H1 (cell line): ENCODE measurements around the gene KCNQ1. TPM values are rescaled to one million over a fixed set of nuclear protein-coding genes. Genes with fewer than 3 reads are reported as not detected.

ENCODE experiments used
- CTCF ChIA-PET: fragments of 300-600 bp; sonication (Branson Sonifier 250); formaldehyde crosslinking; loops from one replicate; lab custom pipeline; 2021; ENCODE audit not compliant: partially characterized antibody; lab: Charles Lee
- POLR2A ChIA-PET: fragments of 300-600 bp; sonication (Branson Sonifier 250); formaldehyde crosslinking; loops from one replicate; lab custom pipeline; 2021; ENCODE audit warnings: inconsistent platforms; ENCODE audit not compliant: partially characterized antibody; lab: Charles Lee
- DNase-seq, 2 experiments: peaks; one replicate each; pipeline versions ENCODE4 v3.0.0 to v3.0.0-alpha.2; 2010 to 2022; ENCODE audit warnings: low spot score in 2 of 2, low read depth in 1 of 2, mixed read lengths in 1 of 2
- FAIRE-seq: peaks from 2 replicates; lab custom pipeline; 2011; peaks lifted over from hg19 to GRCh38; lab: Jason Lieb, UNC
- H2AFZ ChIP-seq: 2 replicates; pipeline ENCODE4 v1.8.1; 2012; ENCODE audit warnings: low read length, inconsistent platforms
- H2AK5ac ChIP-seq: 2 replicates; pipeline ENCODE4 v1.6.1; 2013; ENCODE audit warnings: low read depth, low read length
- H2BK120ac ChIP-seq: replicated peaks from 2 replicates; pipeline ENCODE3; 2013; ENCODE audit warnings: low read depth, low read length, inconsistent platforms
- H2BK12ac ChIP-seq: 2 replicates; pipeline ENCODE4 v1.6.1; 2013; ENCODE audit warnings: low read depth, low read length
- H2BK15ac ChIP-seq: 2 replicates; pipeline ENCODE4 v1.6.1; 2013; ENCODE audit warnings: low read length
- H2BK20ac ChIP-seq: 2 replicates; pipeline ENCODE4 v1.6.1; 2013; ENCODE audit warnings: low read length
- H2BK5ac ChIP-seq: 2 replicates; pipeline ENCODE4 v1.6.1; 2013; ENCODE audit warnings: low read depth, low read length
- H3K14ac ChIP-seq: 2 replicates; pipeline ENCODE4 v1.6.1; 2013; ENCODE audit warnings: inconsistent platforms; ENCODE audit not compliant: insufficient read length
- H3K18ac ChIP-seq: 2 replicates; pipeline ENCODE4 v1.6.1; 2013; ENCODE audit warnings: low read length; ENCODE audit errors: extremely low read depth
- H3K23ac ChIP-seq: 2 replicates; pipeline ENCODE4 v1.6.1; 2013; ENCODE audit warnings: inconsistent platforms; ENCODE audit not compliant: insufficient read length
- H3K23me2 ChIP-seq: 2 replicates; pipeline ENCODE4 v1.6.1; 2013; ENCODE audit warnings: low read depth, low read length
- H3K27ac ChIP-seq: 2 replicates; pipeline ENCODE4 v1.6.1; 2011; ENCODE audit warnings: low read depth, low read length, inconsistent platforms
- H3K27me3 ChIP-seq, 4 experiments: replicated peaks in 1 of 4; 1 replicate in 1 of 4; 2 replicates in 3 of 4; pipeline versions ENCODE4 v1.6.1 to v1.8.1; 2011 to 2013; ENCODE audit warnings: low read length in 3 of 4, mild to moderate bottlenecking in 3 of 4, inconsistent platforms in 2 of 4, mixed read lengths in 2 of 4, moderate library complexity in 1 of 4; ENCODE audit not compliant: control insufficient read depth in 3 of 4, insufficient read depth in 3 of 4; ENCODE audit errors: extremely low read depth in 1 of 4
- H3K36me3 ChIP-seq, 4 experiments: 2 replicates each; pipeline versions ENCODE4 v1.6.1 to v1.8.1; 2011 to 2013; ENCODE audit warnings: mild to moderate bottlenecking in 4 of 4, low read length in 3 of 4, moderate library complexity in 2 of 4, control low read depth in 1 of 4, inconsistent platforms in 1 of 4; ENCODE audit not compliant: insufficient read depth in 4 of 4, control insufficient read depth in 2 of 4
- H3K4ac ChIP-seq: replicated peaks from 2 replicates; pipeline ENCODE3; 2013; ENCODE audit warnings: low read length, low read depth, mixed read lengths, inconsistent platforms; ENCODE audit not compliant: insufficient read length
- H3K4me1 ChIP-seq, 4 experiments: replicated peaks in 1 of 4; 1 replicate in 1 of 4; 2 replicates in 3 of 4; pipeline versions ENCODE4 v1.6.1 to v1.8.1; 2011 to 2013; ENCODE audit warnings: low read length in 3 of 4, inconsistent platforms in 2 of 4, mixed read lengths in 1 of 4; ENCODE audit not compliant: insufficient read depth in 4 of 4, control insufficient read depth in 3 of 4
- H3K4me2 ChIP-seq, 2 experiments: 2 replicates each; pipeline versions ENCODE4 v1.6.1 to v1.8.1; 2011 to 2013; ENCODE audit warnings: low read depth in 2 of 2, low read length in 2 of 2, control low read depth in 1 of 2, inconsistent platforms in 1 of 2, mild to moderate bottlenecking in 1 of 2; ENCODE audit not compliant: insufficient read depth in 1 of 2
- H3K4me3 ChIP-seq, 4 experiments: fragments of 200-600, 300-600 bp in 1 of 4; sonication (generic), shearing (Covaris generic), sonication (Bioruptor Twin) in 1 of 4; 2 replicates each; pipeline versions ENCODE4 v1.5.1 to v1.8.1; 2011 to 2016; ENCODE audit warnings: low read length in 4 of 4, low read depth in 3 of 4, control low read depth in 2 of 4, inconsistent platforms in 2 of 4, mild to moderate bottlenecking in 2 of 4, mixed read lengths in 1 of 4, moderate library complexity in 1 of 4; ENCODE audit not compliant: insufficient read depth in 2 of 4; ENCODE audit errors: extremely low read depth in 1 of 4
- H3K56ac ChIP-seq: replicated peaks from 2 replicates; pipeline ENCODE3; 2013; ENCODE audit warnings: low read depth, mild to moderate bottlenecking, mixed read lengths, low read length, inconsistent platforms; ENCODE audit not compliant: insufficient read length
- H3K79me1 ChIP-seq: 2 replicates; pipeline ENCODE4 v1.6.1; 2013; ENCODE audit warnings: low read depth, low read length, control low read depth
- H3K79me2 ChIP-seq, 2 experiments: 2 replicates each; pipeline versions ENCODE4 v1.6.1 to v1.8.1; 2012 to 2013; ENCODE audit warnings: low read length in 2 of 2, mild to moderate bottlenecking in 2 of 2, inconsistent platforms in 1 of 2; ENCODE audit not compliant: insufficient read depth in 2 of 2, control insufficient read depth in 1 of 2
- H3K9ac ChIP-seq, 4 experiments: replicated peaks in 1 of 4; 1 replicate in 1 of 4; 2 replicates in 3 of 4; pipeline versions ENCODE4 v1.6.1 to v1.8.1; 2011 to 2013; ENCODE audit warnings: low read depth in 3 of 4, low read length in 3 of 4, control low read depth in 2 of 4, mild to moderate bottlenecking in 2 of 4, moderate library complexity in 2 of 4, inconsistent platforms in 1 of 4; ENCODE audit errors: extremely low read depth in 1 of 4
- H3K9me3 ChIP-seq, 2 experiments: 2 replicates each; pipeline versions ENCODE4 v1.6.1 to v1.8.1; 2012 to 2013; ENCODE audit warnings: mild to moderate bottlenecking in 2 of 2, moderate library complexity in 2 of 2, control low read depth in 1 of 2, inconsistent platforms in 1 of 2, low read depth in 1 of 2, low read length in 1 of 2, mixed read lengths in 1 of 2; ENCODE audit not compliant: insufficient read depth in 2 of 2
- H4K20me1 ChIP-seq, 2 experiments: replicated peaks in 1 of 2; 2 replicates each; pipeline versions ENCODE3 to v1.8.1; 2011 to 2013; ENCODE audit warnings: inconsistent platforms in 2 of 2, low read length in 2 of 2, mild to moderate bottlenecking in 1 of 2; ENCODE audit not compliant: insufficient read depth in 2 of 2, control insufficient read depth in 1 of 2
- H4K5ac ChIP-seq: 2 replicates; pipeline ENCODE4 v1.6.1; 2013; ENCODE audit warnings: low read length, low read depth, mixed read lengths, inconsistent platforms; ENCODE audit not compliant: insufficient read length
- H4K8ac ChIP-seq: 2 replicates; pipeline ENCODE4 v1.8.0; 2013; ENCODE audit warnings: mild to moderate bottlenecking, moderate library complexity, low read length, inconsistent platforms; ENCODE audit not compliant: insufficient read depth; ENCODE audit errors: extremely low read depth
- H4K91ac ChIP-seq: replicated peaks from 2 replicates; pipeline ENCODE3; 2013; ENCODE audit warnings: low read length, mixed read lengths, inconsistent platforms; ENCODE audit not compliant: insufficient read length
- CBX5 ChIP-seq: fragments of 300-800, 300-1000 bp; sonication (generic); IDR thresholded peaks from 2 replicates; pipeline ENCODE4 v1.7.1; 2016; ENCODE audit warnings: antibody characterized with exemption, low read length, low read depth
- KDM1A ChIP-seq: fragments of 200-600, 300-600 bp; sonication (generic); IDR thresholded peaks from 2 replicates; pipeline ENCODE4 v1.7.1; 2016; ENCODE audit warnings: mild to moderate bottlenecking, low read length, borderline replicate concordance
- MAFK ChIP-seq: IDR thresholded peaks from 2 replicates; pipeline ENCODE4 v1.6.1; 2012; ENCODE audit warnings: low read depth, mild to moderate bottlenecking, improper control_type of control experiment, low read length
- SIRT6 ChIP-seq: IDR thresholded peaks from one replicate; pipeline ENCODE4 v1.7.1; 2012; ENCODE audit warnings: low read length, inconsistent platforms
- SP1 ChIP-seq: IDR thresholded peaks from 2 replicates; pipeline ENCODE4 v1.6.1; 2011; ENCODE audit warnings: low read depth, low read length
- WGBS, 2 experiments: shearing (Covaris generic) in 1 of 2; methylation state at CpG; one replicate each; pipeline versions ENCODE4 v1.1.6 to v1.1.7; 2013 to 2015; ENCODE audit warnings: low lambda C conversion rate in 2 of 2, mixed read lengths in 2 of 2, inconsistent platforms in 1 of 2, low coverage in 1 of 2, missing lambda C conversion rate in 1 of 2; ENCODE audit not compliant: insufficient replicate concordance in 2 of 2, insufficient coverage in 1 of 2, insufficient read length in 1 of 2; ENCODE audit errors: extremely low coverage in 1 of 2, missing lambda C conversion rate in 1 of 2; 5-methylcytosine and 5-hydroxymethylcytosine counted together
- polyA plus RNA-seq, 7 experiments: library from polyadenylated mRNA; depleted of rRNA in 3 of 7; stranded (reverse) in 5 of 7; unstranded in 2 of 7; fragments of >200 nt in 5 of 7; fragments of 200-250 nt in 2 of 7; gene quantifications; 1 replicate in 5 of 7; 2 replicates in 1 of 7; 4 replicates in 1 of 7; pipeline versions ENCODE4 v1.2.1 to v1.2.3, GENCODE V29; 2011 to 2013; ENCODE audit warnings: missing spikeins in 2 of 7, mixed read lengths in 2 of 7
- total RNA-seq: library from RNA; stranded (reverse); fragmentation: NEBNext Ultra II Directional; extraction: Animal tissue kit (Norgen Biotek cat#: 25700); gene quantifications from 2 replicates; pipeline ENCODE4 v1.2.1, GENCODE V29; 2021
- TF ChIP-seq, protein P1 (sequence below): IDR thresholded peaks from 2 replicates; pipeline ENCODE4 v1.6.1; 2012; ENCODE audit warnings: low read length, inconsistent platforms
- TF ChIP-seq, protein P2 (sequence below): IDR thresholded peaks from 2 replicates; pipeline ENCODE4 v1.6.1; 2012; ENCODE audit warnings: inconsistent platforms
- TF ChIP-seq, protein P3 (sequence below), 3 experiments: IDR thresholded peaks; 1 replicate in 2 of 3; 2 replicates in 1 of 3; pipeline versions ENCODE4 v1.5.1 to v1.6.1; 2011; ENCODE audit warnings: low read length in 3 of 3, mild to moderate bottlenecking in 3 of 3, inconsistent platforms in 2 of 3, low read depth in 1 of 3, moderate library complexity in 1 of 3; ENCODE audit not compliant: insufficient read depth in 1 of 3; ENCODE audit errors: control extremely low read depth in 1 of 3

The KCNQ1 gene
- total and polyA plus RNA-seq, 2 of the 8 experiments (the other 6 are each of a cell fraction or from before 2014, with no cell fraction given), result 1.9 to 2.0 TPM

DNA sequence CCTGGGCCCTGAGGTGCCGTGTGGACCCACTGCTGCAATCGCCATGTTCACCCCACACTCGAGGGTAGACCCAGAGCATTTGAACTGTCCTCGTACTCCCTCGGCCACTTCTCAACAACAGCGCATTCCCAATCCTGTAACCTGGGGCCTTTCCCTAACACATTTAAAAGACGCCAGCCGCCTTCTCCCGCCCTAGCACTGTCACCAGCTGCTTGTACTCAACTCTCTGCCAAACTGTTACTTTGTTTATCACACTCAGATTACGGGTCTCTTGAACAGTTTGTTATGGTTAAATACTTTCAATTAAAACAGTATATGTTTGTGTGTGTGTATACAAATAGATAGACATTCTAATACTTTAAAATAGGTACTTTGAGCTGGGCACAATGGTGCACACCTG lies 420.1 kb downstream of the KCNQ1 start:
- H3K56ac ChIP-seq, result no peak overlapping the region
- H4K5ac ChIP-seq, result no peak overlapping the region
- peaks cover 8 to 10% of the 10 kb centered on the region in 2 experiments; a peak in 2 of 4 replicates for H3K9me3 ChIP-seq
- no peak overlapping the region for H4K91ac ChIP-seq
- H3K18ac ChIP-seq, result peak overlapping the region; percentile 11
- no peak overlapping the region for H2BK5ac ChIP-seq
- peaks cover 0 to 4% (median 0%) of the 10 kb centered on the region in 4 experiments; a peak in 1 of 8 replicates for H3K36me3 ChIP-seq
- 0 out of 2 replicates have a peak overlapping the region, but pooled peaks have one; percentile 43 for H4K8ac ChIP-seq
- no peak overlapping the region for H3K4ac ChIP-seq
- H3K9ac ChIP-seq, result no peak overlapping the region
- H2BK15ac ChIP-seq, result no peak overlapping the region
- H3K4me1 ChIP-seq, result peaks cover 4 to 35% (median 25%) of the 10 kb centered on the region in 4 experiments
- H4K20me1 ChIP-seq, result no peaks in the 10 kb centered on the region
- H3K4me2 ChIP-seq, result no peak overlapping the region
- DNase-seq, result no peak
- 85% methylated on average over 10 of the region's 10 CpGs; no CpG with 5 or more reads in 1 of the 2 experiments for WGBS, 2 experiments
- H2BK20ac ChIP-seq, result peak overlapping the region; percentile 87; the same call in 1 of the 2 replicates
- no peak for FAIRE-seq
- H2AK5ac ChIP-seq, result no peak overlapping the region
- no peak overlapping the region for H2BK120ac ChIP-seq
- no peaks in the 10 kb centered on the region for H3K79me1 ChIP-seq
- no peak overlapping the region for H3K4me3 ChIP-seq
- H3K27me3 ChIP-seq, result peaks cover 39 to 86% (median 78%) of the 10 kb centered on the region in 4 experiments
- H3K27ac ChIP-seq, result no peak overlapping the region
- no peak overlapping the region for H3K14ac ChIP-seq
- no peak overlapping the region for H2AFZ ChIP-seq
- no peak overlapping the region for H3K23ac ChIP-seq
- H3K79me2 ChIP-seq, result no peaks in the 10 kb centered on the region
- H2BK12ac ChIP-seq, result no peak overlapping the region
- POLR2A ChIA-PET, result interaction anchor here (0.6 to 1.0 kb wide), 2 partner anchors 19 to 27 kb away, joined by 3 read pairs; no protein-coding TSS in a partner anchor
- CTCF ChIA-PET, result interaction anchor here (1.2 to 1.8 kb wide), 5 partner anchors 9 to 332 kb away, joined by 3 to 6 read pairs (median 5); no protein-coding TSS in a partner anchor
- peaks cover 6% of the 10 kb centered on the region; the same call in 1 of the 2 replicates for H3K23me2 ChIP-seq
- TF ChIP-seq MAFK, result no peak
- no peak for TF ChIP-seq SIRT6
- TF ChIP-seq KDM1A, result no peak
- TF ChIP-seq, protein P1, sequence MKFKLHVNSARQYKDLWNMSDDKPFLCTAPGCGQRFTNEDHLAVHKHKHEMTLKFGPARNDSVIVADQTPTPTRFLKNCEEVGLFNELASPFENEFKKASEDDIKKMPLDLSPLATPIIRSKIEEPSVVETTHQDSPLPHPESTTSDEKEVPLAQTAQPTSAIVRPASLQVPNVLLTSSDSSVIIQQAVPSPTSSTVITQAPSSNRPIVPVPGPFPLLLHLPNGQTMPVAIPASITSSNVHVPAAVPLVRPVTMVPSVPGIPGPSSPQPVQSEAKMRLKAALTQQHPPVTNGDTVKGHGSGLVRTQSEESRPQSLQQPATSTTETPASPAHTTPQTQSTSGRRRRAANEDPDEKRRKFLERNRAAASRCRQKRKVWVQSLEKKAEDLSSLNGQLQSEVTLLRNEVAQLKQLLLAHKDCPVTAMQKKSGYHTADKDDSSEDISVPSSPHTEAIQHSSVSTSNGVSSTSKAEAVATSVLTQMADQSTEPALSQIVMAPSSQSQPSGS, result no peak
- TF ChIP-seq, protein P2, sequence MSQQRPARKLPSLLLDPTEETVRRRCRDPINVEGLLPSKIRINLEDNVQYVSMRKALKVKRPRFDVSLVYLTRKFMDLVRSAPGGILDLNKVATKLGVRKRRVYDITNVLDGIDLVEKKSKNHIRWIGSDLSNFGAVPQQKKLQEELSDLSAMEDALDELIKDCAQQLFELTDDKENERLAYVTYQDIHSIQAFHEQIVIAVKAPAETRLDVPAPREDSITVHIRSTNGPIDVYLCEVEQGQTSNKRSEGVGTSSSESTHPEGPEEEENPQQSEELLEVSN, result no peak
- TF ChIP-seq, protein P3, sequence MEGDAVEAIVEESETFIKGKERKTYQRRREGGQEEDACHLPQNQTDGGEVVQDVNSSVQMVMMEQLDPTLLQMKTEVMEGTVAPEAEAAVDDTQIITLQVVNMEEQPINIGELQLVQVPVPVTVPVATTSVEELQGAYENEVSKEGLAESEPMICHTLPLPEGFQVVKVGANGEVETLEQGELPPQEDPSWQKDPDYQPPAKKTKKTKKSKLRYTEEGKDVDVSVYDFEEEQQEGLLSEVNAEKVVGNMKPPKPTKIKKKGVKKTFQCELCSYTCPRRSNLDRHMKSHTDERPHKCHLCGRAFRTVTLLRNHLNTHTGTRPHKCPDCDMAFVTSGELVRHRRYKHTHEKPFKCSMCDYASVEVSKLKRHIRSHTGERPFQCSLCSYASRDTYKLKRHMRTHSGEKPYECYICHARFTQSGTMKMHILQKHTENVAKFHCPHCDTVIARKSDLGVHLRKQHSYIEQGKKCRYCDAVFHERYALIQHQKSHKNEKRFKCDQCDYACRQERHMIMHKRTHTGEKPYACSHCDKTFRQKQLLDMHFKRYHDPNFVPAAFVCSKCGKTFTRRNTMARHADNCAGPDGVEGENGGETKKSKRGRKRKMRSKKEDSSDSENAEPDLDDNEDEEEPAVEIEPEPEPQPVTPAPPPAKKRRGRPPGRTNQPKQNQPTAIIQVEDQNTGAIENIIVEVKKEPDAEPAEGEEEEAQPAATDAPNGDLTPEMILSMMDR (IDR thresholded peaks at IDR 0.05; ENCODE audit: control extremely low read depth in 1 of 3, insufficient read depth in 1 of 3, low read depth in 1 of 3, low read length in 3 of 3), result no peak
- TF ChIP-seq SP1, result no peak
- TF ChIP-seq CBX5, result no peak
